OCI-LY3 (cell line): Measurements from ENCODE around the gene ODAD2.

ENCODE experiments used
- H2AFZ ChIP-seq: fragments of 200-600, 300-600 bp; shearing (Covaris generic); 2 replicates; pipeline ENCODE4 v1.6.0; 2014; ENCODE audit warnings: antibody characterized with exemption, low read depth, low read length
- H3K27ac ChIP-seq: fragments of 200-600, 300-600 bp; sonication (generic); 2 replicates; pipeline ENCODE4 v1.5.1; 2014; ENCODE audit warnings: mild to moderate bottlenecking, low read length, moderate library complexity, mixed read lengths
- H3K27me3 ChIP-seq: fragments of 200-600, 300-600 bp; sonication (generic); 2 replicates; pipeline ENCODE4 v1.6.1; 2014; ENCODE audit warnings: low read depth, low read length, mixed read lengths
- H3K36me3 ChIP-seq: fragments of 200-600, 300-600 bp; sonication (generic); replicated peaks from 2 replicates; pipeline ENCODE3; 2014; ENCODE audit warnings: low read depth, low read length, mixed read lengths
- H3K4me1 ChIP-seq: fragments of 300-600, 200-600 bp; sonication (generic); 2 replicates; pipeline ENCODE4 v1.6.1; 2014; ENCODE audit warnings: low read length, mixed read lengths
- H3K4me2 ChIP-seq: fragments of 200-600, 300-600 bp; sonication (generic); 2 replicates; pipeline ENCODE4 v1.6.1; 2014; ENCODE audit warnings: low read length, mixed read lengths
- H3K4me3 ChIP-seq: fragments of 300-600, 200-600 bp; sonication (generic); 2 replicates; pipeline ENCODE4 v1.5.1; 2014; ENCODE audit warnings: antibody characterized with exemption, mild to moderate bottlenecking, low read length, moderate library complexity
- H3K79me2 ChIP-seq: fragments of 300-600, 200-600 bp; shearing (Covaris generic); 2 replicates; pipeline ENCODE4 v1.6.1; 2014; ENCODE audit warnings: mild to moderate bottlenecking, low read length, mixed read lengths
- H3K9ac ChIP-seq: fragments of 300-600, 200-600 bp; shearing (Covaris generic); 2 replicates; pipeline ENCODE4 v1.6.0; 2014; ENCODE audit warnings: mild to moderate bottlenecking, low read length, moderate library complexity
- H3K9me3 ChIP-seq: fragments of 200-600, 300-600 bp; shearing (Covaris generic); 2 replicates; pipeline ENCODE4 v1.6.1; 2014; ENCODE audit warnings: low read length, mixed read lengths; ENCODE audit not compliant: insufficient read depth
- H4K20me1 ChIP-seq: fragments of 200-600, 300-600 bp; sonication (generic); 2 replicates; pipeline ENCODE4 v1.6.1; 2016; ENCODE audit warnings: low read length, mixed read lengths; ENCODE audit not compliant: insufficient read depth
- CTCF ChIP-seq: fragments of 200-600, 300-600 bp; sonication (generic); IDR thresholded peaks from 2 replicates; pipeline ENCODE4 v1.5.1; 2014; ENCODE audit warnings: antibody characterized with exemption, low read length, low read depth
- EZH2phosphoT487 ChIP-seq: fragments of 200-600 bp; shearing (Covaris generic); IDR thresholded peaks from 2 replicates; pipeline ENCODE4 v1.6.1; 2018; ENCODE audit warnings: antibody characterized with exemption, mixed run types, low read depth

The ODAD2 gene

DNA sequence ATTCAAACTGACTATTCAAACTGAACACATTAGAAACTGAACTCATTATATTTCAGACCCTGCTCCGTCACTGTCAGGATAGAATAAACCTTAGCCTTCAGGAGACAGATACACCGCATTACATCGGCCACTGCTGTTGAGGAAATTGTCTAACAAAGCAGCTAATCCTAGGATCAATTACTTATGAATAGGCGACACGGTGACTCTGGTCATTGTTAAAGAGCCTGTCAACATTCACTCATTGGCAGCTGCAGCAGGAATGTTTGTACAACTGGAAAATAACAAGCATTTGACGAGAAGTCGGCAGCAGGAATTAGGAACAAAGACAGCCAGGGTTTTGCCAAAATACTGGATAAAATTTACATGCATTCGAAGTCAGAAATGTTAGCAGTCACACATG lies 141.3 kb downstream of the ODAD2 start:
- no peaks in the 10 kb centered on the region for H3K4me1 ChIP-seq
- H4K20me1 ChIP-seq = no peaks in the 10 kb centered on the region
- H3K27ac ChIP-seq = no peak overlapping the region
- H3K4me3 ChIP-seq = no peak overlapping the region
- no peaks in the 10 kb centered on the region for H3K27me3 ChIP-seq
- no peak overlapping the region for H3K9ac ChIP-seq
- H3K4me2 ChIP-seq = no peak overlapping the region
- H2AFZ ChIP-seq = no peak overlapping the region
- no peak for TF ChIP-seq CTCF
- no peak for TF ChIP-seq EZH2phosphoT487
- no peaks in the 10 kb centered on the region for H3K36me3 ChIP-seq
- H3K9me3 ChIP-seq = no peaks in the 10 kb centered on the region
- H3K79me2 ChIP-seq = no peaks in the 10 kb centered on the region

DNA sequence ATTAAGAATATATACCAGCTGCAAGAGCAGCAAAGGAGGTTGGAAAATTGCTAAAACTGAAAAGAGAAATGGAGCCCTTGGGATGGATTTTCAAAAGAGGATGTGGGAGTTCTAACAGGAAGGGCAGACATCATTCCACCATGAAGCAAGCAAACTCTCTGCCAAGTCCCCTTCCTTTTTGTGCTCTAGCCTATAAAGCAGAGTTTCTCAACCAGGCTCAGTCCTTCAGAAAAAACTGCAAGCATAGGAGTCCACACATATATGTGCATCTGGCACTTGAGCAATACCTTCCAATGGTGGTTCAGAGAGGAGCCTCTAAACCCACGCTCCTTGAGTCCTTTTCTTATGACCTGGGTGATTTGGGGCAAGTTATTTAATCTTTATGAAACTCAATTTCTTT lies 154.7 kb downstream of the ODAD2 start:
- no peak overlapping the region for H3K4me3 ChIP-seq
- no peak overlapping the region for H2AFZ ChIP-seq
- H3K27me3 ChIP-seq = no peaks in the 10 kb centered on the region
- H3K4me1 ChIP-seq = no peaks in the 10 kb centered on the region
- no peaks in the 10 kb centered on the region for H3K79me2 ChIP-seq
- H4K20me1 ChIP-seq = no peaks in the 10 kb centered on the region
- TF ChIP-seq CTCF (no peak), EZH2phosphoT487 (no peak)
- no peak overlapping the region for H3K27ac ChIP-seq
- no peaks in the 10 kb centered on the region for H3K9me3 ChIP-seq
- H3K36me3 ChIP-seq = no peaks in the 10 kb centered on the region
- H3K9ac ChIP-seq = no peak overlapping the region
- H3K4me2 ChIP-seq = no peak overlapping the region

- Histone ChIP-seq H3K36me3 (no peaks in the 10 kb centered on the region), H2AFZ (no peak overlapping the region)
These were observed 160.0 kb downstream of the ODAD2 start for GRCh38 chr10:27838901-27839300.

DNA sequence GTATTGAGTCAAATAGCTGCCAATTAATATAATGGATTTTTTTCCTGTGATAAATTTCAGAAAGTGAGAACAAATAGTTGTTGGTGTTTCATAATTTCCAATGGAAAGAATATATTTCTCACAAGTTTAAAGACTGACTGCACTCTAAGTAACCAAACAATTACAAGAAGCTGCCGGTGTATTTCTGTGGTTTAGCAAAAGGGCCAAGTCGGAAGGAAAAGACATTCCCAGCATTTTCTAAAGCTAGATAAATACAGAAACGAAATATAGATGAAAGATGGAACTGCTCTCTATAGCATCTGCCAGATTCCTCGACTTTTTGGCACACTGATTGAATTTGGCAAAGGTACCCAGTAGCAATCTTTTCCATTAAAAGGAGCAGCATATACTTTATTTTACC lies 160.5 kb downstream of the ODAD2 start:
- no peak overlapping the region for H3K4me3 ChIP-seq
- no peak overlapping the region for H2AFZ ChIP-seq
- no peak for TF ChIP-seq CTCF
- no peak for TF ChIP-seq EZH2phosphoT487
- H3K9me3 ChIP-seq = no peaks in the 10 kb centered on the region
- H3K27ac ChIP-seq = no peak overlapping the region
- H3K4me1 ChIP-seq = no peaks in the 10 kb centered on the region
- no peaks in the 10 kb centered on the region for H4K20me1 ChIP-seq
- H3K79me2 ChIP-seq = no peaks in the 10 kb centered on the region
- H3K27me3 ChIP-seq = no peaks in the 10 kb centered on the region
- H3K4me2 ChIP-seq = no peak overlapping the region
- H3K9ac ChIP-seq = no peak overlapping the region
- no peaks in the 10 kb centered on the region for H3K36me3 ChIP-seq

More at GRCh38 chr10:27838901-27839300, 160.0 kb downstream of the ODAD2 start:
- Histone ChIP-seq H3K4me3 (no peak overlapping the region), H3K9me3 (no peaks in the 10 kb centered on the region), H3K4me1 (no peaks in the 10 kb centered on the region), H3K27me3 (no peaks in the 10 kb centered on the region), H4K20me1 (no peaks in the 10 kb centered on the region), H3K9ac (no peak overlapping the region), H3K4me2 (no peak overlapping the region), H3K27ac (no peak overlapping the region), H3K79me2 (no peaks in the 10 kb centered on the region)
- TF ChIP-seq EZH2phosphoT487 = no peak
- no peak for TF ChIP-seq CTCF
